KOPT-K1 (cell line): ENCODE measurements around the gene FRAT2.

ENCODE experiments used
- H3K27ac ChIP-seq: fragments of 200-600 bp; sonication (generic); 2 replicates; pipeline ENCODE4 v1.5.1; 2016; ENCODE audit warnings: antibody characterized with exemption, mild to moderate bottlenecking, low read depth, low read length; ENCODE audit not compliant: poor library complexity, severe bottlenecking
- H3K36me3 ChIP-seq: fragments of 200-600 bp; sonication (generic); 2 replicates; pipeline ENCODE4 v1.5.1; 2017; ENCODE audit warnings: antibody characterized with exemption, mild to moderate bottlenecking, low read length, moderate library complexity; ENCODE audit not compliant: insufficient read depth
- H3K9me3 ChIP-seq: fragments of 200-600 bp; sonication (generic); 2 replicates; pipeline ENCODE4 v1.5.1; 2017; ENCODE audit warnings: antibody characterized with exemption, low read length, mild to moderate bottlenecking; ENCODE audit not compliant: insufficient read depth, poor library complexity, severe bottlenecking

The FRAT2 gene

GRCh38 chr10:97336942-97337831 is 2.7 kb upstream of the FRAT2 start:
- H3K27ac ChIP-seq = no peak overlapping the region

GRCh38 chr10:97336446-97336845 is 1.9 kb upstream of the FRAT2 start:
- Histone ChIP-seq H3K9me3 (no peaks in the 10 kb centered on the region), H3K36me3 (no peaks in the 10 kb centered on the region), H3K27ac (no peak overlapping the region)

More at GRCh38 chr10:97336942-97337831, 2.7 kb upstream of the FRAT2 start:
- H3K9me3 ChIP-seq = no peaks in the 10 kb centered on the region
- no peaks in the 10 kb centered on the region for H3K36me3 ChIP-seq

- H3K36me3 ChIP-seq = no peaks in the 10 kb centered on the region
- H3K9me3 ChIP-seq = no peaks in the 10 kb centered on the region
- no peak overlapping the region for H3K27ac ChIP-seq
These were observed 1.5 kb upstream of the FRAT2 start for GRCh38 chr10:97336006-97336405.

- H3K27ac ChIP-seq = peak overlapping the region; percentile 88
- no peaks in the 10 kb centered on the region for H3K9me3 ChIP-seq
- no peaks in the 10 kb centered on the region for H3K36me3 ChIP-seq
These were observed 675 bp upstream of the FRAT2 start for GRCh38 chr10:97335188-97335619.

- Histone ChIP-seq H3K9me3 (no peaks in the 10 kb centered on the region), H3K36me3 (0 out of 2 replicates have a peak, but pooled peaks cover 9% of the 10 kb centered on the region), H3K27ac (peak overlapping the region; percentile 88)
These were observed 744 bp downstream of the FRAT2 start for GRCh38 chr10:97333601-97334369.

- Histone ChIP-seq H3K9me3 (no peaks in the 10 kb centered on the region), H3K36me3 (0 out of 2 replicates have a peak, but pooled peaks cover 9% of the 10 kb centered on the region), H3K27ac (no peak overlapping the region)
These were observed 1.3 kb downstream of the FRAT2 start for GRCh38 chr10:97333351-97333600.

- H3K27ac ChIP-seq = no peak overlapping the region
- no peaks in the 10 kb centered on the region for H3K9me3 ChIP-seq
- H3K36me3 ChIP-seq = 0 out of 2 replicates have a peak, but pooled peaks cover 9% of the 10 kb centered on the region
These were observed 1.8 kb downstream of the FRAT2 start for GRCh38 chr10:97332591-97333350.

GRCh38 chr10:97331153-97331703 is 3.3 kb downstream of the FRAT2 start:
- H3K27ac ChIP-seq = no peak overlapping the region

GRCh38 chr10:97329766-97330165 is 4.8 kb downstream of the FRAT2 start:
- no peak overlapping the region for H3K27ac ChIP-seq
- 0 out of 2 replicates have a peak, but pooled peaks cover 9% of the 10 kb centered on the region for H3K36me3 ChIP-seq

More at GRCh38 chr10:97331153-97331703, 3.3 kb downstream of the FRAT2 start:
- 0 out of 2 replicates have a peak, but pooled peaks cover 9% of the 10 kb centered on the region for H3K36me3 ChIP-seq
- H3K9me3 ChIP-seq = no peaks in the 10 kb centered on the region

GRCh38 chr10:97328646-97329453 is 5.7 kb downstream of the FRAT2 start:
- H3K36me3 ChIP-seq = 0 out of 2 replicates have a peak, but pooled peaks cover 9% of the 10 kb centered on the region
- H3K27ac ChIP-seq = no peak overlapping the region
- no peaks in the 10 kb centered on the region for H3K9me3 ChIP-seq

More at GRCh38 chr10:97329766-97330165, 4.8 kb downstream of the FRAT2 start:
- no peaks in the 10 kb centered on the region for H3K9me3 ChIP-seq

- no peak overlapping the region for H3K27ac ChIP-seq
These were observed 6.9 kb downstream of the FRAT2 start for GRCh38 chr10:97327348-97328294.

GRCh38 chr10:97325754-97326153 is 8.8 kb downstream of the FRAT2 start:
- H3K9me3 ChIP-seq = no peaks in the 10 kb centered on the region
- H3K27ac ChIP-seq = no peak overlapping the region

More at GRCh38 chr10:97327348-97328294, 6.9 kb downstream of the FRAT2 start:
- Histone ChIP-seq H3K36me3 (0 out of 2 replicates have a peak, but pooled peaks cover 9% of the 10 kb centered on the region), H3K9me3 (no peaks in the 10 kb centered on the region)

GRCh38 chr10:97323501-97323900 is 11.0 kb downstream of the FRAT2 start:
- Histone ChIP-seq H3K36me3 (no peaks in the 10 kb centered on the region), H3K9me3 (no peaks in the 10 kb centered on the region), H3K27ac (no peak overlapping the region)

More at GRCh38 chr10:97325754-97326153, 8.8 kb downstream of the FRAT2 start:
- H3K36me3 ChIP-seq = 0 out of 2 replicates have a peak, but pooled peaks cover 9% of the 10 kb centered on the region
